HG03457 (cell line): Measurements from ENCODE around the gene NBEA.

Experiments used
- ATAC-seq: cut with Tn5 transposase; IDR thresholded peaks from one replicate; pipeline ENCODE4 v1.9.1; 2021; ENCODE audit warnings: moderate number of reproducible peaks; ENCODE audit not compliant: unreplicated experiment

The NBEA gene

GRCh38 chr13:35561540-35561939 lies 619.5 kb downstream of the NBEA start:
- no peak for ATAC-seq

GRCh38 chr13:35565273-35565672 lies 623.2 kb downstream of the NBEA start:
- ATAC-seq = no peak

GRCh38 chr13:35566340-35566739 lies 624.3 kb downstream of the NBEA start:
- no peak for ATAC-seq

- no peak for ATAC-seq
Measured at GRCh38 chr13:35567406-35567980, 625.4 kb downstream of the NBEA start.

- no peak for ATAC-seq
Measured at GRCh38 chr13:35573639-35574038, 631.6 kb downstream of the NBEA start.

- no peak for ATAC-seq
Measured at GRCh38 chr13:35592457-35592856, 650.4 kb downstream of the NBEA start.

GRCh38 chr13:35593651-35594050 lies 651.6 kb downstream of the NBEA start:
- no peak for ATAC-seq

GRCh38 chr13:35594096-35594495 lies 652.0 kb downstream of the NBEA start:
- ATAC-seq = no peak

GRCh38 chr13:35595181-35595580 lies 653.1 kb downstream of the NBEA start:
- ATAC-seq = no peak

GRCh38 chr13:35596321-35597030 lies 654.4 kb downstream of the NBEA start:
- no peak for ATAC-seq

GRCh38 chr13:35597451-35597850 lies 655.4 kb downstream of the NBEA start:
- no peak for ATAC-seq

- no peak for ATAC-seq
Measured at GRCh38 chr13:35598233-35598632, 656.2 kb downstream of the NBEA start.

- ATAC-seq = no peak
Measured at GRCh38 chr13:35598790-35599369, 656.8 kb downstream of the NBEA start.

GRCh38 chr13:35599384-35599783 lies 657.3 kb downstream of the NBEA start:
- no peak for ATAC-seq

- no peak for ATAC-seq
Measured at GRCh38 chr13:35600137-35600536, 658.1 kb downstream of the NBEA start.

- ATAC-seq = no peak
Measured at GRCh38 chr13:35603593-35604285, 661.7 kb downstream of the NBEA start.

GRCh38 chr13:35614666-35615065 lies 672.6 kb downstream of the NBEA start:
- ATAC-seq = no peak

- no peak for ATAC-seq
Measured at GRCh38 chr13:35617420-35617819, 675.4 kb downstream of the NBEA start.

- ATAC-seq = no peak
Measured at GRCh38 chr13:35618565-35619083, 676.6 kb downstream of the NBEA start.

- ATAC-seq = no peak
Measured at GRCh38 chr13:35621989-35622388, 679.9 kb downstream of the NBEA start.

GRCh38 chr13:35629026-35629425 lies 687.0 kb downstream of the NBEA start:
- no peak for ATAC-seq
